H1 (cell line): ENCODE results near the gene BRD4. TPM values are rescaled to one million over a fixed set of nuclear protein-coding genes. Genes with fewer than 3 reads are reported as not detected.

Experiments used
- ASH2L ChIP-seq: fragments of 200-600, 300-600 bp; sonication (generic); IDR thresholded peaks from one replicate; pipeline ENCODE4 v1.7.1; 2017; ENCODE audit warnings: low read length
- CEBPB ChIP-seq: IDR thresholded peaks from 2 replicates; pipeline ENCODE4 v1.6.1; 2012; ENCODE audit warnings: low read depth, low read length
- GABPA ChIP-seq: IDR thresholded peaks from 2 replicates; pipeline ENCODE4 v1.6.1; 2011; ENCODE audit warnings: mild to moderate bottlenecking, low read length, moderate library complexity, borderline replicate concordance; ENCODE audit not compliant: insufficient read depth
- RAD21 ChIP-seq, 2 experiments: IDR thresholded peaks in 1 of 2; conservative IDR thresholded peaks in 1 of 2; 2 replicates each; pipeline ENCODE4 v1.6.1; 2011; ENCODE audit warnings: low read depth in 2 of 2, low read length in 2 of 2, improper control_type of control experiment in 1 of 2, inconsistent platforms in 1 of 2, mild to moderate bottlenecking in 1 of 2, moderate library complexity in 1 of 2
- RNF2 ChIP-seq: fragments of 200-900, 300-1000 bp; sonication (generic); IDR thresholded peaks from 2 replicates; pipeline ENCODE4 v1.7.1; 2016; ENCODE audit warnings: borderline replicate concordance, low read depth, mild to moderate bottlenecking, antibody characterized with exemption, low read length; ENCODE audit not compliant: poor library complexity, severe bottlenecking; ENCODE audit errors: missing control alignments
- SIN3A ChIP-seq, 2 experiments: IDR thresholded peaks in 1 of 2; conservative IDR thresholded peaks in 1 of 2; 2 replicates each; pipeline ENCODE4 v1.6.1; 2011 to 2012; ENCODE audit warnings: low read length in 2 of 2, improper control_type of control experiment in 1 of 2, low read depth in 1 of 2, mild to moderate bottlenecking in 1 of 2
- polyA plus RNA-seq, 7 experiments: library from polyadenylated mRNA; depleted of rRNA in 3 of 7; stranded (reverse) in 5 of 7; unstranded in 2 of 7; fragments of >200 nt in 5 of 7; fragments of 200-250 nt in 2 of 7; gene quantifications; 1 replicate in 5 of 7; 2 replicates in 1 of 7; 4 replicates in 1 of 7; pipeline versions ENCODE4 v1.2.1 to v1.2.3, GENCODE V29; 2011 to 2013; ENCODE audit warnings: missing spikeins in 2 of 7, mixed read lengths in 2 of 7
- total RNA-seq: library from RNA; stranded (reverse); fragmentation: NEBNext Ultra II Directional; extraction: Animal tissue kit (Norgen Biotek cat#: 25700); gene quantifications from 2 replicates; pipeline ENCODE4 v1.2.1, GENCODE V29; 2021
- TF ChIP-seq, protein P1 (sequence below): fragments of 300-600 bp; sonication (generic); IDR thresholded peaks from 2 replicates; pipeline ENCODE4 v1.7.1; 2012; ENCODE audit warnings: low read length, moderate library complexity, mild to moderate bottlenecking, inconsistent platforms; ENCODE audit not compliant: insufficient replicate concordance

BRD4 gene
- total and polyA plus RNA-seq, 2 of the 8 experiments (the other 6 are each of a cell fraction or from before 2014, with no cell fraction given) = 14.1 to 146 TPM

DNA sequence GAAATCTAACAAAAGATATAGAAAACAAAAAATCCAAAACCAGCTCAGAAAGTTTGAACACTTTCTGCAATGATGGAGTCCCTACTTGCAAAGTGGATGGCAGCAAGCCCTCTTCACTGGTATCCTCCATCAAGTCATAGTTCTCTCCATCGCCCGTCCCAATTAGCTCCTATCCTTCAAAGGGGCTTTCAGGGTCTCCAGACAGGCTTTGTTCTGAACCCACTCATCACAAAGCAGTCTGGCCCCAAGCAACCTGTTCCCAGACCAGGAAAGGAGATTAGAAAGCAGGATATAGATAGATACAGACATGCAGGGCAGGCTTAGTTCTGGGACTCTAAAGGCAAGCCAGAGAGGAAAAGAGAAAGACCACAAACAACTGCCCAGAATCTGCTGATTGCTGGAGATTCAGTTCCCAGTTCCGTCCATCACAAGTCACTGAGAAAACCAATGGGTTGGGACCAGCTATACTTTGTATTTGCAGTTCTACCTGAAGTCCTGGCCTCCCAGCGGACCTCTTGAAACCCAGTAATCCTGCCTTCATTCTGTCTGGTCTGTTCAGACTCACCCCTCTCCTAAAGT is 52.9 kb downstream of the BRD4 start (continued):
- TF ChIP-seq, protein P1, sequence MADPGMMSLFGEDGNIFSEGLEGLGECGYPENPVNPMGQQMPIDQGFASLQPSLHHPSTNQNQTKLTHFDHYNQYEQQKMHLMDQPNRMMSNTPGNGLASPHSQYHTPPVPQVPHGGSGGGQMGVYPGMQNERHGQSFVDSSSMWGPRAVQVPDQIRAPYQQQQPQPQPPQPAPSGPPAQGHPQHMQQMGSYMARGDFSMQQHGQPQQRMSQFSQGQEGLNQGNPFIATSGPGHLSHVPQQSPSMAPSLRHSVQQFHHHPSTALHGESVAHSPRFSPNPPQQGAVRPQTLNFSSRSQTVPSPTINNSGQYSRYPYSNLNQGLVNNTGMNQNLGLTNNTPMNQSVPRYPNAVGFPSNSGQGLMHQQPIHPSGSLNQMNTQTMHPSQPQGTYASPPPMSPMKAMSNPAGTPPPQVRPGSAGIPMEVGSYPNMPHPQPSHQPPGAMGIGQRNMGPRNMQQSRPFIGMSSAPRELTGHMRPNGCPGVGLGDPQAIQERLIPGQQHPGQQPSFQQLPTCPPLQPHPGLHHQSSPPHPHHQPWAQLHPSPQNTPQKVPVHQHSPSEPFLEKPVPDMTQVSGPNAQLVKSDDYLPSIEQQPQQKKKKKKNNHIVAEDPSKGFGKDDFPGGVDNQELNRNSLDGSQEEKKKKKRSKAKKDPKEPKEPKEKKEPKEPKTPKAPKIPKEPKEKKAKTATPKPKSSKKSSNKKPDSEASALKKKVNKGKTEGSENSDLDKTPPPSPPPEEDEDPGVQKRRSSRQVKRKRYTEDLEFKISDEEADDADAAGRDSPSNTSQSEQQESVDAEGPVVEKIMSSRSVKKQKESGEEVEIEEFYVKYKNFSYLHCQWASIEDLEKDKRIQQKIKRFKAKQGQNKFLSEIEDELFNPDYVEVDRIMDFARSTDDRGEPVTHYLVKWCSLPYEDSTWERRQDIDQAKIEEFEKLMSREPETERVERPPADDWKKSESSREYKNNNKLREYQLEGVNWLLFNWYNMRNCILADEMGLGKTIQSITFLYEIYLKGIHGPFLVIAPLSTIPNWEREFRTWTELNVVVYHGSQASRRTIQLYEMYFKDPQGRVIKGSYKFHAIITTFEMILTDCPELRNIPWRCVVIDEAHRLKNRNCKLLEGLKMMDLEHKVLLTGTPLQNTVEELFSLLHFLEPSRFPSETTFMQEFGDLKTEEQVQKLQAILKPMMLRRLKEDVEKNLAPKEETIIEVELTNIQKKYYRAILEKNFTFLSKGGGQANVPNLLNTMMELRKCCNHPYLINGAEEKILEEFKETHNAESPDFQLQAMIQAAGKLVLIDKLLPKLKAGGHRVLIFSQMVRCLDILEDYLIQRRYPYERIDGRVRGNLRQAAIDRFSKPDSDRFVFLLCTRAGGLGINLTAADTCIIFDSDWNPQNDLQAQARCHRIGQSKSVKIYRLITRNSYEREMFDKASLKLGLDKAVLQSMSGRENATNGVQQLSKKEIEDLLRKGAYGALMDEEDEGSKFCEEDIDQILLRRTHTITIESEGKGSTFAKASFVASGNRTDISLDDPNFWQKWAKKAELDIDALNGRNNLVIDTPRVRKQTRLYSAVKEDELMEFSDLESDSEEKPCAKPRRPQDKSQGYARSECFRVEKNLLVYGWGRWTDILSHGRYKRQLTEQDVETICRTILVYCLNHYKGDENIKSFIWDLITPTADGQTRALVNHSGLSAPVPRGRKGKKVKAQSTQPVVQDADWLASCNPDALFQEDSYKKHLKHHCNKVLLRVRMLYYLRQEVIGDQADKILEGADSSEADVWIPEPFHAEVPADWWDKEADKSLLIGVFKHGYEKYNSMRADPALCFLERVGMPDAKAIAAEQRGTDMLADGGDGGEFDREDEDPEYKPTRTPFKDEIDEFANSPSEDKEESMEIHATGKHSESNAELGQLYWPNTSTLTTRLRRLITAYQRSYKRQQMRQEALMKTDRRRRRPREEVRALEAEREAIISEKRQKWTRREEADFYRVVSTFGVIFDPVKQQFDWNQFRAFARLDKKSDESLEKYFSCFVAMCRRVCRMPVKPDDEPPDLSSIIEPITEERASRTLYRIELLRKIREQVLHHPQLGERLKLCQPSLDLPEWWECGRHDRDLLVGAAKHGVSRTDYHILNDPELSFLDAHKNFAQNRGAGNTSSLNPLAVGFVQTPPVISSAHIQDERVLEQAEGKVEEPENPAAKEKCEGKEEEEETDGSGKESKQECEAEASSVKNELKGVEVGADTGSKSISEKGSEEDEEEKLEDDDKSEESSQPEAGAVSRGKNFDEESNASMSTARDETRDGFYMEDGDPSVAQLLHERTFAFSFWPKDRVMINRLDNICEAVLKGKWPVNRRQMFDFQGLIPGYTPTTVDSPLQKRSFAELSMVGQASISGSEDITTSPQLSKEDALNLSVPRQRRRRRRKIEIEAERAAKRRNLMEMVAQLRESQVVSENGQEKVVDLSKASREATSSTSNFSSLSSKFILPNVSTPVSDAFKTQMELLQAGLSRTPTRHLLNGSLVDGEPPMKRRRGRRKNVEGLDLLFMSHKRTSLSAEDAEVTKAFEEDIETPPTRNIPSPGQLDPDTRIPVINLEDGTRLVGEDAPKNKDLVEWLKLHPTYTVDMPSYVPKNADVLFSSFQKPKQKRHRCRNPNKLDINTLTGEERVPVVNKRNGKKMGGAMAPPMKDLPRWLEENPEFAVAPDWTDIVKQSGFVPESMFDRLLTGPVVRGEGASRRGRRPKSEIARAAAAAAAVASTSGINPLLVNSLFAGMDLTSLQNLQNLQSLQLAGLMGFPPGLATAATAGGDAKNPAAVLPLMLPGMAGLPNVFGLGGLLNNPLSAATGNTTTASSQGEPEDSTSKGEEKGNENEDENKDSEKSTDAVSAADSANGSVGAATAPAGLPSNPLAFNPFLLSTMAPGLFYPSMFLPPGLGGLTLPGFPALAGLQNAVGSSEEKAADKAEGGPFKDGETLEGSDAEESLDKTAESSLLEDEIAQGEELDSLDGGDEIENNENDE = no peak
- TF ChIP-seq CEBPB = no peak
- no peak for TF ChIP-seq SIN3A (conservative IDR thresholded peaks at IDR 0.05 in 1 of 2, IDR thresholded peaks at IDR 0.05 in 1 of 2; ENCODE audit: low read depth in 1 of 2, low read length in 2 of 2)
- TF ChIP-seq RNF2 = no peak
- no peak for TF ChIP-seq GABPA
- TF ChIP-seq ASH2L = no peak
- no peak for TF ChIP-seq RAD21 (IDR thresholded peaks at IDR 0.05 in 1 of 2, conservative IDR thresholded peaks at IDR 0.05 in 1 of 2; ENCODE audit: low read depth in 2 of 2, low read length in 2 of 2)
